HG03045 (cell line): Measurements from ENCODE around the gene SPINDOC.
"Not testable (repeated sequence)": the region's sequence is repeated elsewhere in the genome, so short reads cannot be mapped to it uniquely, and the experiment has no call there.

ENCODE experiments used
- ATAC-seq: cut with Tn5 transposase; IDR thresholded peaks from one replicate; pipeline ENCODE4 v1.9.1; 2021; ENCODE audit warnings: mild to moderate bottlenecking, moderate library complexity; ENCODE audit not compliant: unreplicated experiment

Gene SPINDOC, protein sequence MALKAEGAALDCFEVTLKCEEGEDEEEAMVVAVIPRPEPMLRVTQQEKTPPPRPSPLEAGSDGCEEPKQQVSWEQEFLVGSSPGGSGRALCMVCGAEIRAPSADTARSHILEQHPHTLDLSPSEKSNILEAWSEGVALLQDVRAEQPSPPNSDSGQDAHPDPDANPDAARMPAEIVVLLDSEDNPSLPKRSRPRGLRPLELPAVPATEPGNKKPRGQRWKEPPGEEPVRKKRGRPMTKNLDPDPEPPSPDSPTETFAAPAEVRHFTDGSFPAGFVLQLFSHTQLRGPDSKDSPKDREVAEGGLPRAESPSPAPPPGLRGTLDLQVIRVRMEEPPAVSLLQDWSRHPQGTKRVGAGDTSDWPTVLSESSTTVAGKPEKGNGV

GRCh38 chr11:63813035-63813562 lies at the start of gene SPINDOC:
Gene SPINDOC, plus strand, starts transcription at chr11:63813456. Its CDS starts 231 bp downstream, at chr11:63813687.
- peak; percentile 87 for ATAC-seq

- no peak for ATAC-seq
These were observed 49.5 kb upstream of the SPINDOC start for GRCh38 chr11:63763496-63764339.

- ATAC-seq: no peak
These were observed 48.9 kb upstream of the SPINDOC start for GRCh38 chr11:63764340-63764678.

DNA sequence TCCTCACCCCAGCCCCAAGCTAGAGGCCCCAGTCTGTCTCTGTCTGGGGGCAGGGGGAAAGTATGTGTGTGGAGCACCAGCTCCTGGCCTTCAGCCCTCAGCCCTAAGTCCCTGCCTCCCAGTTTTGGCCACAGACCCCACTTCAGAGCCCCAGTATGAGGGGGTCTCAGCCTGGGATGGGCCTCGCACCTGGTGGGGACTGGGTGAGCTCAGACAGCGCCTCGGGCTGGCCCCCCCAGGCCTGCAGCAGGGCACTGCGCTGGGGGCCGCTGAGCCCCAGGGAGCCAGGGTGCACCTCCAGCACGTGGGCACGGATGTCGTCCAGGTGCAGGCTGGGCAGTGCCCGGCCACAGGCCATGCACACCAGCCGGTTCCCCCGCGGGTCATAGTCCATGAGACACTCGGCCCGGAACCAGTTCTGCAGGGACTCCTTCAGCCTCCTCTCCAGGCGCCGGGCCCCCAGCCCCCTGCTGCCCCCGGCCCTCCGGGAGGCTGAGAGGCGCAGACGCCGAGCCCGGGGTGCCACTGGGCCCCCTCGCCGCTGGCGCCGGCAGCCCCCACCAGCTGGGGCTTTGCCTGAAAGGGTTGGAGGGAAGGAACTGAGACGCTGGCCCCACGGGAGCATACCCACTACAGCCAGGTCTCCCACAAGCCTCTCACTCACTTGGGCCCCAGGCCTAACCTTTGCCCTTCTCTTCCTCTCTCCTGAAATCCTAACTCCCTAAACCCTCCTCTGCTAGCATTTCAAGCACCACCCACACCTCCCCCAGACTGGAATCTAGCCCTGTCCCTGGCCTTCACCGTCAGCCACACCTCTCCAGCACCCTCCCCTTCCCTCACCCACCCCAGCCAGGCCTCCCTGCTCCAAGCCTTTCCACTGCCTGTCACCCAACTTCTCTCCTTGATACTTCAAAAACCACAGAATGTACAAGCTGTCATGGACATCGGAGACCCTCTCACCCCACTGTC lies 48.3 kb upstream of the SPINDOC start:
- no peak for ATAC-seq

DNA sequence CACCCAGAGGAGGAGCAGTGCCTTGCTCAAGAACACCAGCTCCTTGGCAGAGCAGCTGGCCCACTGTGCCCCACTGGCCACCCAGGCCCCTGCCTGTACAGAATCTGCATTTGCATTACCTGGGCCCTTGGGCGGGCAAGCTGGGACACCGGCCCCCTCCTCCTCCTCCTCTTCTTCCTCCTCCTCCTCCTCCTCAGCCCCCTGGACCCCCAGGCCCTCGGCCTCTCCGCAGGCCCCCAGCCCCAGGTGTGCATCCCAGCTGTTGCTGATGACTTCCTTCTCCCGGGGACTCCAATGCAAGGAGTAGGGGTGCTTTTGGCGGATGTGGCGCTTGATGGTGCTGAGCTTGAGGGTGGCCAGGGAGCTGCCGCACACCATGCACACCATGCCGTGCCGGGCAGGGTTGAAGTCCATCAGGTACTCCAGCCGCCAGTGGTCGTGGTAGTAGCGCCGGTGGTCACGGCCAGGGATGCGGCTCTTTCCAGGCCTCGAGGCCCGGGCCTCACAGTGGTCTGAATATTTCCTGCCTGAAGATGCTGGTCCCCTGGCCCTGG lies 47.5 kb upstream of the SPINDOC start:
- ATAC-seq: no peak

DNA sequence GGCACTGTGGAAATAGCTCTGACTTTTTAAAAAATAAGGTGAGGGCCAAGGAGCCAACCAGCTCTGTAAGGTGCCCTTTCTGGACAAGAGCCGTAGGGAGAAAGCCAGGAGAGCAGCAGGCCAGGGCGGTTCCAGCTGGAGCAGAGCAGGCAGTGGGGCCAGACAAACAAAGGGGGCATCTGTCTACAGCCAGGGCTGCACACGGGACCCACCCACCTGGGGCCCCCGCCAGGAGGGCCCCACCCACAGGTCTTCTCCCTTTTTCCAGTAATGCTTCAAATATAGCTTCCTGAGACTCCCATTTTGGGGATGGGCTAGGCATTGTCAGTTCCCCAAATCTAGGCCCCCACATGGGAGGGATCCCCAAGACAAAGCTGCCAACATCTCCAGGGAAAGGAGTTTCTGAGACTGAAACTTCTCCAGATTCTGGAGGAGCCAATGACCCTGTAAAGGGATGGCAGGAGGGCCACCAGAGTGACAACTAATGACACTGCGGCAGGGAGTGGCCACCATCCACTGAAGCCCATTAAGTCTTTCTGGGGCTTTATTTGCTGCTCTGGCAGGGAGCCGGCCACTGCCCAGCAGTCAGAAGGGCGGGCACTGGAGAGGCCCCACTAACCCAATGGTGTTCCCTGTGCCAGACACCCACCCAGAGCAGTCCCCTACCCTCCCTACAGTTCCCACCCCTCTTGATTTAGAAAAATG lies 46.6 kb upstream of the SPINDOC start:
- no peak for ATAC-seq

- no peak for ATAC-seq
These were observed 46.0 kb upstream of the SPINDOC start for GRCh38 chr11:63767267-63767564.

DNA sequence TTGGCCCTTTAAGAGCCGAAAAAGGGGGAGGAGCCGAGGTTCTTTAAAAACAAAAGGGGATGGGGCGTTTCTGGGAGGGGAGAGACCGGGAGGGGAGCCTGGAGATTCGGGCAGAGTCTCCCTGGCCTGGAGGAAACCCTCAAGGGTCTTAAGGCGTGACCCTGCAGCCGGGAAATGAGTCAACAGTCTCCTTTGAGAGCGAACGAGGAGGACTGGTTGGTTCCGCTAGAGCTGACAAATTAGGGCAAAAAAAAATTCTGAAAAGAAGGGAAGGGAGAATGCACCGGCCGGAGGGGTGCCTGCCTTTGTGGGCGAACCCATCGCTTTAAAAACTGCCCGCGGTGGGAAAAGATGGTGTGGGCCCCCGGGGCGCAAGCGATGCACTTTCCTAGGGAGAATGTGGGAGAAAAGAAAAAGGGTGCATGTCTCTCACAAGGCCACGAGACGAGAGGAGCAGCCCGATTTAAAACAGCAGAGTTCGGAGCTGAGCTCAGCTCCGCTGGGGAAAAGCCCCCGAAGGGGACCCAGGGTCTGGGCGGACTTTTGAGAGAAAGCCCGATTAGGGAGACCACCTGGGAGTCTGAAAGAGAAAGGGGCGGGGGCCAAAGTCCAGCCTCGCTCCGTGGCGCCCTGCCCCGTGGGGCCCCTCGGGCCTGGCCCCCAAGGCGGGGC lies 45.6 kb upstream of the SPINDOC start:
- peak; percentile 15 for ATAC-seq

DNA sequence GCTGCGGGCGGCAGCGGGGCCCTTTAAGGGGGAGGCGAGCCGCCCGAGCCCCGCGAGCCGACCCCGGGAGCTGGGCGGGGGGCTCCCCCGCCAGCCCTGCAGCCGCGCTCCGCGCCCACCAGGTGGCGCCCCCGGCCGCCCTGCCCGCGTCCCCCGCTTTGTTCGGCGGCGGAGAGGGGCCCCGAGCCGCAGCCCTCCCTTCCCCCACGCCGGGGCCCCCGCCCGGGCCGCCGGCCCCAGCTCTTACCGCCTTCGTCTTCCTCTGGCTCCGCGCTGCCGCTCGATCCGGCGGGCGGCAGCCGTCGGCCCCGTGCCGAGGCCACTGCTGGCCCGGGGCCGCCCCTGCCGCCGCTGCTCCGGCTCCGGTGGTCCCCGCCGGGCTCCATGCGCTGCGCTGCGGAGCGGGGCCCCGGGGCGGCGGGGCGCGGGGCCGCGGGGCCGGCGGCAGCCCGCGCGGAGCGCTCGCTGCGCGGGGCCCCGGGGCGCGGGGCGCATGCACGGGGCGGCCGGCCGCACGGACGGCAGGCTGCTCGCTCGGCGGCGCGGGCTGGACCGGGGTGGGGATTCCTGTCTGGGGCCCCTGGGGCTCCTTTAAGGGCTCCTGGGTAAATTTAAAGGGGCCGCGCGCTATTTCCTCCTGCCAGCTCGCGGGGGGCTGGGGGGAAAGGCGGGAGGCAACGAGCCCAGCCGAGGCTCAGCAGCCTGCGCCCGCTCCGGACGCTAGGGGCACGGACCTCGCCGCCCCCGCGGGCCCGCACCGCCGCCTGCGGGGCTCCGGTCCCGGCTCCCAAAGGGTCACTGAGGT lies 44.8 kb upstream of the SPINDOC start, which contains the start of gene ZFTA:
Gene ZFTA, minus strand, starts transcription at position 539 of the 805 bp plus-strand sequence. Its CDS starts 153 bp downstream, at position 386.
- peak; percentile 44 for ATAC-seq

- peak; percentile 41 for ATAC-seq
These were observed 44.1 kb upstream of the SPINDOC start for GRCh38 chr11:63769042-63769713.

DNA sequence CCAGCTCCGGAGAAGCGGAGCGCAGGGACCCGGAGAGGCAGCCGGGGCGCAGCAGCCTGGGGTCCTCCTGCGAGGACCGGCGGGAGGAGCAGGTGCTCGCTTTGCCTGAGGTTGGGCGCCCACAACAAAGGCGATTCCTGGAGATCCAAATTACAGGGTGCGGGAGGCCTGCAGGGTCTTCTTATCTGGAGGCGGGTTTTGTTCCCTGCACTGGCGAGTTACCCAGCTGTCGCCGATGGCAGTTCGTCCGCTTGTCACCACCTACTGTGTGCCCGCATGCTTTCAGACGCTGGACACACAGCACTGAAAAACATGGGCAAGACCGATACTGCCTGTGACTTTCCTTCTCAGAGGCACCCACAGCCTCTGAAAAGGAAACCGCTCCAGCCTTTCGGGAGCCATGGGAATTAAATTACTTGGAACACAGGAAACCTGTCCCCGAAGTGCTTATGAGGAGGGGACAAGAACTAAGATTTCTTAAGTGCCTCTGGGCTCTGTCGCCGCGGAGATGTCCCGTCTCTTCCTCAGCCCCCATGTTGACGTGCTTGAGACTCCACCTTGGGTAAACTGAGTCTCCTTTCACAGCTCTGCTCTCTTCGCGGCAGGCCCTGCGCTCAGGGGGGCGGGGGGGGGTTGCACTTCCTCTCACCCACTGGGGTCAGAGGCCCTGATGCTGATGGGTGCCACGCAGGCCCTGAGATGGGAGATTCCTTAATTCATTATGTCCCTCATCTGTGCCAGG lies 43.4 kb upstream of the SPINDOC start:
- ATAC-seq: no peak

GRCh38 chr11:63770763-63771162 lies 42.5 kb upstream of the SPINDOC start:
- ATAC-seq: no peak

- not testable (repeated sequence) for ATAC-seq
These were observed 41.4 kb upstream of the SPINDOC start for GRCh38 chr11:63771741-63772318.

DNA sequence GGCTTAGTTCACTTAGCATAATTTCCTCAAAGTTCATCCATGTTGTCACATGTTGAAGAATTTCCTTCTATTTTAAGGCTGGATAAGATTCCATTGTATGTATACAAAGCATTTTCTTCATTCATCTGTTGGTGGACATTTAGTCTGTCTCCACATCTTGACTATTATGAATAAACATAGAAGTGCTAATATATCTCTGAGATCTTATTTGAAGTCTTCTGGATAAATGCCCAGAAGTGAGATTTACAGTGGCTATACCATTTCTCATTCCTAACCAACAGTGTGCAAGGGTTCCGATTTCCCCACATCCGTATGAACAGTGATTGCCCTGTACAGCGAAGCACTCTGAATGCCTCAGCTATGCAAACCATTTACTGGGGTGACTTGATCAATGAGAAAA lies 38.1 kb upstream of the SPINDOC start:
- ATAC-seq: no peak

GRCh38 chr11:63779039-63779438 lies 34.2 kb upstream of the SPINDOC start:
- ATAC-seq: no peak

DNA sequence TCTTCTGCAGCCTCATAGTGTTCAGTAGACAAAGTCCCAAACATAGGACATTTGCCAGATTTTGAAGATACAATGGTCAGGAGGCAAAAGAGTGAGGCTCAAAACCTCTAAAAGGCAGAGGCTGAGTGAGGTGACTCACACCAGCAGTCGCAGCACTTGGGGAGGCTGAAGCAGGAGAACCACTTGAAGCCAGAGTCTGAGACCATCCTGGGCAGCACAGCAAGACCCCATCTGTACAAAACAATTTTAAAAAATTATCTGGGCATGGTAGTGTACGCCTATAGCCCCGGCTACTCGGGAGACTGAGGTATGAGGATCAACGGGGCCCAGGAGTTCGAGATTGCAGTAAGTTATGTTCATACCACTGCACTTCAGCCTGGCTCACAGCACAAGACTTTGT lies 30.5 kb upstream of the SPINDOC start:
- no peak for ATAC-seq
